Limb (tissue), 2 donors: Measurements from ENCODE around the gene ANKRD13A.
"Not testable (repeated sequence)": the region's sequence is repeated elsewhere in the genome, so short reads cannot be mapped to it uniquely, and the experiment has no call there.

Source experiments
- DNase-seq, 2 donors: peaks; one replicate each; pipeline ENCODE4 v3.0.0-alpha.2; 2016; ENCODE audit errors: extremely low spot score in 2 of 2

Gene ANKRD13A

GRCh38 chr12:110047297-110047940 is 48.2 kb downstream of the ANKRD13A start:
- no peak for DNase-seq

GRCh38 chr12:110048242-110049027 is 49.2 kb downstream of the ANKRD13A start, which contains the start of gene C12orf76:
C12orf76 (minus strand) TSS chr12:110048522; CDS start chr12:110048495, 27 bp downstream.
- DNase-seq = peak; percentile 93 to 97

- not testable (repeated sequence) for DNase-seq
Observed at GRCh38 chr12:110049034-110049433, 49.8 kb downstream of the ANKRD13A start.

- DNase-seq = not testable (repeated sequence)
Observed at GRCh38 chr12:110049666-110050065, 50.4 kb downstream of the ANKRD13A start.

- no peak for DNase-seq
Observed at GRCh38 chr12:110050927-110051326, 51.7 kb downstream of the ANKRD13A start.

- not testable (repeated sequence) for DNase-seq
Observed at GRCh38 chr12:110055375-110056352, 56.4 kb downstream of the ANKRD13A start.

- DNase-seq = not testable (repeated sequence)
Observed at GRCh38 chr12:110056643-110057042, 57.4 kb downstream of the ANKRD13A start.

GRCh38 chr12:110058875-110059615 is 59.8 kb downstream of the ANKRD13A start:
- DNase-seq = no peak

- no peak for DNase-seq
Observed at GRCh38 chr12:110059651-110060000, 60.4 kb downstream of the ANKRD13A start.

GRCh38 chr12:110062241-110062640 is 63.0 kb downstream of the ANKRD13A start:
- no peak for DNase-seq

- no peak for DNase-seq
Observed at GRCh38 chr12:110065540-110065939, 66.3 kb downstream of the ANKRD13A start.

GRCh38 chr12:110067531-110067930 is 68.3 kb downstream of the ANKRD13A start:
- no peak for DNase-seq

- not testable (repeated sequence) for DNase-seq
Observed at GRCh38 chr12:110068115-110068514, 68.9 kb downstream of the ANKRD13A start.

GRCh38 chr12:110068654-110069053 is 69.4 kb downstream of the ANKRD13A start:
- DNase-seq = no peak

GRCh38 chr12:110071504-110071903 is 72.3 kb downstream of the ANKRD13A start:
- no peak for DNase-seq

GRCh38 chr12:110071967-110072366 is 72.7 kb downstream of the ANKRD13A start:
- no peak for DNase-seq

GRCh38 chr12:110072636-110073035 is 73.4 kb downstream of the ANKRD13A start:
- DNase-seq = not testable (repeated sequence)

- peak; percentile 47 to 48 for DNase-seq
Observed at GRCh38 chr12:110073049-110073831, 74.0 kb downstream of the ANKRD13A start.

- no peak for DNase-seq
Observed at GRCh38 chr12:110074089-110074488, 74.9 kb downstream of the ANKRD13A start.

GRCh38 chr12:110075880-110076279 is 76.7 kb downstream of the ANKRD13A start:
- no peak for DNase-seq
